Stimulated activated CD8-positive, alpha-beta memory T cell treated with anti-CD3 and anti-CD28 coated beads, Interleukin-7, amount 100 ng/mL, for 1 hour (primary cell): ENCODE results near the gene RMDN3.

Source experiments
- DNase-seq, 2 donors: peaks; one replicate each; pipeline ENCODE4 v3.0.0-alpha.2; 2020; ENCODE audit warnings: low read depth in 2 of 2

Gene RMDN3

DNA sequence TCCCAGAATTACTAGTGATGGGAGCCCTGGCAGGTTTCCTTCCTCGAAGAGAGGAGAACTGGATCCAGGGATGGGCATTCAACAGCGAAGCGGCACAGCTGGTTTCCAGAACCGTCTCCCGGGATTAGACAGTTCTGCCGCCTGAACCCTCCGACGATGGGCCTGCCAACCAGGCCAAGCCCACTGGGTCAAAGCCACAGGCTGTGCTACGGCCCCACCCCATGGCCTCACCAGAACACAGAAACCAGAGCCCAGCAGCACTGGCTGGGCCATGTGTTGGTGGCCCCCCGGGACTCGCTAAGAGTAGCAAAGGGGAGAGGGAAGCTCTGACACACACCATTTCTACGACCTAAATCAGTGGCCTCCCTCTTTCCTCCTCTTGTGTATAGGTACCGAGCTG is 17.0 kb upstream of the RMDN3 start:
- DNase-seq = no peak

DNA sequence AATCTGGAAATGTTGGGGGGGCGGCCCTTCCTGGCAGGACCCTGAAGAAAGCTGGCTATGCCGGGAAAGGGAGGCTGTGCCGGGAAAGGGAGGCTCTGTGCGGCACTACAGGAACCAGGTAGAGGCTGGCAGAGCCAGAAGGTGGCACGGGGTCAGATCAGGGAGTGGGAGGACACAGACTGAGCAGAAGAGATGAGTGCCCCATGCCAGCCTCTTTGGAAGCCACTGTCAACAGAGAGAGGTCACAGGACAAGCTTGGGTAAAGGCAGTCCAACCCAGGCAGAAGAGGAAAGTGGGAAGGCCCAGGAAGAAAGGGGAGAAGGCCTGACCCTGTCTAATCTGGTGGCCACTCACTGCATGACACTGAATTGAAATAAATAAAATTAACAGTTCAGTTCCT is 16.2 kb upstream of the RMDN3 start:
- DNase-seq = no peak

DNA sequence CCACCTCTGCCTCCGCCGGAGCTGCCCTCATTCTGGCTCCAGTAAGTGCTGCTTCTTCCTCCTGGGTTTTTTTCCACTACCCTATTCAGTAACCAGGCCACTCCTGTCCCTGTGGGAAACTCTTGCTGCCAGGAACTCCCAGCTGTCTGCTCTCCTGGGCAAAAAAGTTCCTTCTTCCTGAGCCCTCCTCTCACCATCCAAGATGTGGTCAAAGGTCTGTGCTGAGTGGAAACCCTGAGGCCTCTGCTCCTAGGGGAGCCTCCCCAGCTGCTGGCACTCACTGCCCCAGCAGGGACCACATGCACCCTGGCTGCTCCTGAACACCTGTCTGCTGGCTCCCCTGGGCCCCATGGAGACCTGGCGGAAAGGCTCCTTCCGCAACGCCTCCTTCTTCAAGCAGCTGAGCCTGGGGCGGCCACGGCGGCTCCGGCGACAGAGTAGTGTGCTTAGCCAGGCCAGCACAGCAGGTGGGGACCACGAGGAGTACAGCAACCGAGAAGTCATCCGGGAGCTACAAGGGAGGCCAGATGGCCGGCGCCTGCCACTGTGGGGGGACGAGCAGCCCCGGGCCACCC is 15.2 kb upstream of the RMDN3 start:
- DNase-seq = no peak

DNA sequence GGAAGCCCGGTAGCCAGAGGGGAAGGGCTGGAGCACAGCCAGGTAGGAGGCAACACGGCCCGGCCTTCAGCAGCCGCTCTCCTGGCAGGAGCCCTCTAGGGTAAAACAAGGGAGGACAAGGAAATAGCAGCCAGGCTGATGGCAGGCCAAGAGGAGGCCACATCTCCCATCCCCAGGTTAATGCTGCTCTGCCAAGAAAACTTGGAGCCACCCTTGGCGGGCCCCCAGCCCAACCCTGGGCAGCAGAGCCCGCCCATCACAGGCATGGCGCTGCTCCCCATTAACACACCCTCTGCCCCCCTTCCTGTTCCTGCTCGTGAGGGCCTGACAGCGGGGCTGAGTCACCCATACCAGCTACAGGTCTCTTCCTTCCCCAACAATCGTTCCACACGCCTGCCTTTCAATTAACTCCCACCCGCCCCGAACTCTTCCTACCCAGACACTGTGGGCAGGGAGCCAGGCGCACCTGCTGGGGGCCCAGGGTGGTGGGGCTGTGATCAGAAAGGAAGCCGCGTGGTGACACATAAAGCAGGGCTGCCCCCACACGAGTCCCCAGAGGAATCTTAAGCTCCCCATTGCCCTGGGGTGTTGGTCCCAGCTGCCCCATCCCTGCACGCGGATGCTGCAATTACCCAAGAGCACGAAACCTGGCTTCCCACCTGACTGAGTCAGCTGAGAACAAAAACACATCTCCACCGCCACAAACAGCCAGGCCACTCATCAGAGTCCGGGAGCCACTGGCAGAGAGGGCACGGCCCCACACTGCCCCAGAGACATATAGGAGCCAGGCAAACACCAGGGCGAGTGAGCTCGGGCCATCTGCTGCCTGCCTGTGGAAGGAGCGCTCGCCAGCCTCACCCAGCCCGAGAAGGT is 14.5 kb upstream of the RMDN3 start, which contains the start of gene C15orf62:
TSS of gene C15orf62 (plus strand) at position 707 of the 873 bp plus-strand sequence. CDS start 516 bp downstream, outside the sequence.
- no peak for DNase-seq

DNA sequence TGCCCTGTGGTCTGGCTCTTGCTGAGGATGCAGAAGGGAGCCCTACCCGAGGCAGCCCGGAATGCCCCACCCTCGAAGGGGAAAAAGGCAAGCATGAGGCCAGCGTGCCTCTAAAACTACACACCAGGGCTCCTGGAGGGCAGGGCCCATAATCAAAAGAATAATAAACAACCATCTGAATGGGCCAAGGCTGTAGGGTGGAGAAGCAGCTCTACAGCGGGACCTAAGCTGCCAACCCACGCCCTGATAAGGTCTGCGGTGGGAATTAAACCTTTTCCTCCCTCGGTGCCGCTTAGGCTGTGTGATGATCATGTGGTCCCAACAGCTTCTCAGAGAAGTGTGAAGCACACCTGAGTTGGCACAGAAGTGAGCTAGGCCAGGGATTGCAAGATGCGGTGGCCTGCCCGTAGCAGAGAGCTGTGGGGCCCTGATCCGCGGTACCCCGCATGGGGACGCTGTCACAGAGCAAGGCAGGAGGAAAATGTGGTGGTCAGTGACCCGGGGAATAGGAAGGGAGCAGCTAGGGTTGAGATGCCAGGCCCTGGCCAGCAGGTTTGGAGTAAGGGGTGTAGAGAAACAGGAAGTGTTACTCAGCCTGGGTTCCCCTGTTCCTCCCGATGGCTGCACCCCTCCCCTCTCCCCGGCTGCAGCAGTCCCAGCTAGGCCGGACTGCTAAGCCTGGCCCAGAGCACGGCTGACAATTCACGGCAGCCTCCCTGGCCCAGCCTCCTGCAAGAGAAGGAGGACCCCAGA is 13.6 kb upstream of the RMDN3 start:
- no peak for DNase-seq

DNA sequence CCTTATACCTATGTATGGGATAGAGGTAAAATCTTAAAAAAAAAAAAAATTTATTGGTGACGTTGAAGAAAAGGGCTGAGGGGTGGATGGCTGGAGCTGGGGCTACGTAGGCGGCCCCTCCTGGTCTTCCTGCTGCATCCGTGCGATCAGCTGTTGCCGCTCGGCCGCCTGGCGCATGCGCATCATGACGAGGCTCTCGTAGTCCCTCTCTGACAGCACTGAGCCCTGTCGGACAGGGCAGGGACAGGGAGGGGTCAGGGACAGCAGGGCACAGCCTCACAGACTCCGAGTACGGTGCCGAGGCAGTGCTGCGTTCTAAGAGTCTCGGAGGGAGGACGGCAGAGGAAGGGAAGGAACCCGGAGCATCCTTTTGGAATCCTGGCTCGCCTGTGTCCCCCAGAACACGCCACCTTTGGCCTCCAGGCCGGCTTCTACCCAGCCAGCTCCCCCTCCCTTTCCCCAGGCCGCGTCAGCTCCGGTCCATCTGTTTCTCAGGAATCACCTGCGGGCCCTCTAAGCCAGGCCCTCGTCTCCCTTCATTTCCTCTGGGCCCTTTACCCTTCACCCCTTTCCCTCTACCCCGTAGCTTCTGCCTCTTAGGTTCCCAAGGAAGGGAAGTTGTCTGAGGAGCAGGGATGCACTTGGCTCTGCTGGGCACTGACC is 12.9 kb upstream of the RMDN3 start:
- DNase-seq = no peak

DNA sequence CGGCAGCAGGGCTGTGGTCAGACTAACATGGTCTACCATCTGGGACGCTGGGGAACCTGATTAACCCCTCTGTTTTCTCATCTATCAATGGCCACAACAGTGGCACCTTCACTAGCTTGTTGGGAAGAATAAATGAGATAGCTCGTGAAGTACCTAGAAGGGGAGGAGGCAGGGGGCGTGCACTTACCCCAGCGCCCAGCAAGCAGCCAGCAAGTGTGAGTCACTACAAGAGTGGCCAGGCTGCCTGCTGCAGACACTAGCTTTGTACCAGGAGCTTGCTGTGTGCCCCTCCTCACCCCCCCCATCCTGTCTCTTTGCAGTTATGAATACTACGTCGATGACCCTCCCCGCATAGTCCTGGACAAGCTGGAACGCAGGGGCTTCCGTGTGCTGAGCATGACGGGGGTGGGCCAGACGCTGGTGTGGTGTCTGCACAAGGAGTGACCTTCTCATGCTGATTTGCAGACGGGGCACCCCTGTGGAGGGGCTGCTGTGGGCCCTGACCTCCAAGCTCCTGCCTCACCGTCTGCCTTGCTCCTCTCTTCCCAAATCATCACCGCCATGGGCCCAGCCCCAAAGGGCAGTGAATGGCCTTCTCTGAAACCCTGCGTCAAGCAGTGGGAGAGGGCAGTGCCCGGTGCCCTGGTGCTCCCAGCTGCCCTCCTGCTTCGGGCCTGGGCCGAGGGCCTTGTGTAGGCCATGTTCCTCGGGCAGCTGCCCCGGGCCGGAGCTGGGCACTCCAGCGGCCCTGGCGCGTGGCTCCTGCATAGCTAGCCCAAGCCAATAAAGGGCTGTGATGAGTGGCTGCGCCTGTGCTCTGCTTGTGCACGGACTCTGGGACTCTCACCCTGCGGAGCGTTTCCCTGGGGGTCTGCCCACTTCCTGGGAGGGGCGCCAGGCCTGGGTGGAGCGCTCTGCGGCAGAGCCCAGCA is 12.1 kb upstream of the RMDN3 start:
- DNase-seq = no peak

DNA sequence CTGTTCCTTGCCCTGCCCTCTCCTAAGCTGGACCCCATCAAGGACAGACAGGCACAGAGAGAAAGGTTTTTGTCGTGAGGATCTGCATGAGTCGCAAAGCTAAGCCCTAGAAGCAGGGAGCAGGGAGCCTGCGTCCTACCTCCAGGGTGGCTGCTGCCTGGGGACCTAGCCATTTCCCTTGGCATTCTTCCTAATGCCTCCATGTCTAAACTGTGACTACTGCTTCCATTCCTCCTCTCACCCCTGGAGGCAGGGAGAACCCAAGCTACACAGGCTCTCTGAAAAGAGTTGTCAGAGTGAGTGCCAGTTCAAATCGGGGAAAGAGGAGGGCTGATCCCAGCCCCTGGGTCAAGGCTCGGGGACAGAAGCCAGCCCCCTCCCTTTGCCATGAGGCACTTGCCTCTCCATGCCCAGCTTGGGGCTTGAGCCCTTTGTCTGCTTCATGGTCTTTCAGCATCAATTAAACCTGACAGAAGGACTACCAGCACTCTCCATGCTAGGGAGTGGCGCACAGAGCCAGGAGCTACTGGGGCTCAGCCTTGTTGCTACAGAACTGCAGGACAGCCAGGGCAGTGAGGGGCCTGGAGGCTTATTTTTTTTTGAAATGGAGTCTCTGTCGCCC is 11.3 kb upstream of the RMDN3 start:
- no peak for DNase-seq

DNA sequence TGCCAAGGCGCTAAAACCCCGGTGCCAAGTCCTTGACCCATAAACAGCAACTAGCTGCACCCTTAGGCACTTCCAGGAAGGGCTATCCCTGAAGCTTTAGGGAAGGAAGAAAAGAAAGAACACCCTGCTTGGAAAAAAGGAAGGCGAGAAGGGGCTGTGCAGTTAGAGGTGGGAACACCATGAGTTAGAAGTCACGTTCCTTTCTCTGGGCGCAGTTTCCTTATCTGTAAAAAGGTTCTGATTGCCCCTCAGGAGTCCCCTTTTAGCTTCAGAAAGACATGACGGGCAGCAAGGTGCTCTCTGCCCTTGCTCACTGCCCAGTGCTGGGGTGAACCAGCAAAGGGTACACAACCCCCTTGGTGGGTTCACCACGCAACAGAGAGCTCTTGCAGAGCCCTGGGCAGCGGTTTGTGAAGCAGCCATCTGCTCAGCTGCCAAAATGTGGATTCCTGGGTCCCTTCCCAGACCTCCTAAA is 9.6 kb upstream of the RMDN3 start:
- no peak for DNase-seq

DNA sequence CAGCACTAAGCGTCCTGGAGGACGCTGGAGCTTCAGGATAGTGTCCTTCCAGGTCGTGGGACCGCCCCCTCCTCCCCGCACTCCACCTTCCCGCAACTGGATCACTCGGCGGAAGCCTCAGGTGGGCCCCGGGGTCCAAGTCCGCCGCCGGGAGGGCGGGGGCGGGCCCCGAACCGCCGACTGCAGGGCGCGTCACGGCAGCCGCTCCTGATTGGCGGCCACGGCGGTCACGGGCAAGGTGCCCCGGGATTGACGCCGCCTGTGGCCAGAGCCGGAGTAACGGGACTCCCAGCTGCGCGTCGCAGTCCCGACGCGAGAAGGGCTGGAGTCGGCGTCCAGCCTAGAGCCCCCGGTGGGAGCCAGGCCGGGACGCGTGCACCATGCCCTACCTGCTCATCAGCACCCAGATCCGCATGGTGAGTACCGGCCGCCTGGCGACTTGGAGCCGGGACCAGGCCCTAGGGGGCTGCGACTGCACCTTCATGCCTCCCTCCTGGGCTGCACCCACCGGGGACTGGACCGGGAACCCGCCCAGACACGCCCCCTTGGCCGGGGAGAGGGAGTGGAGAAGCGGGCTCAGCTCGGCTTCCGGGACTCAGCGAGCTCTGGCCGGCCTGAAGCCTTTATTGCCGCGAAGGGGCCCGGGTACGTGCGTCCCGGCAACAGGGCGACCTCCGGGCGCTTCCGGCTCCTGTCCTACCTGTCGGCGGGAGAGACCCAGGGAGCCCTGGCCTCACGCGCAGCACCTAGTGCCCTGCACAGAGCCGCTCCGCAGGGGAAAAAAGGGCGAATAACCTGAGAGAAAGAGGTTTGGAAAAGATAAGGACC is 9.0 kb upstream of the RMDN3 start, which contains the start of gene GCHFR:
TSS of gene GCHFR (plus strand) at position 268 of the 828 bp plus-strand sequence. CDS start at position 381, 113 bp downstream.
- DNase-seq = no peak

DNA sequence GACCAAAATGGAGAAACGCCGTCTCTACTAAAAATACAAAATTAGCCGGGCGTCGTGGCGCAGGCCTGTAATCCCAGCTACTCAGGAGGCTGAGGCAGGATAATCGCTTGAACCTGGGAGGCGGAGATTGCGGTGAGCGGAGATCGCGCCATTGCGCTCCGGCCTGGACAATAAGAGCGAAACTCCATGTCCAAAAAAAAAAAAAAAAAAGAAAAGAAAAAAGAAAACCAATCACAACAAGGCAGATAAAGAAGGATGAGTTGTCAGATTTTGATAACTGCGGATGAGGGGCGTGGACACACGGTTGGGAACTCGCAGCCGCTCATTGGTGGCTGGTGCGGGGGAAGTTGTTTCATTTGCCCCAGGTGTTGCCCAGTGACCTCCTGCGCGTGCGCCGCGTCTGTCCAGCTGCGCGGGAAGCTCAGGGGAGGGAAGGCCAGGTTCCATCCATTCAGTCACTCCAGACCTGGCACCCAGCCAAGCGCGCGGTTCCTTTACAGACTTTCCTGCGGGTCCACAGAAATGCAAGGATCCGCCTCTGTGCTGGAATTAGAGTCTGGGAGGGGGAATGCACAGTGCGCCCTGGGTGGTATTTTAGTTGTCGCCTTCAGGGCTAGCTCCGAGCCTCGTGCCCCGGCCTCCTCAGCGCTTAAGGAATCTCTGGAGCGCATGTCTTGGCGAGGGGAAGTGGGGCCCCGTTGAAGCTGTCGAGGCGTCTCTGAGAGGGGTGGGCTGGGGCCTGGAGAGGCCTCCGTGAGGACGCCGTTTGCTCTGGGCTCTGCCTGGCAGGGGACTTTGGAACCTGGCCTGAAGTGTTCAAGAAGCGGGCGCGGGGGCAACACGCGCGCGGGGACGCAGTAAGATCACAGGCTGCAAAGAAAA is 8.1 kb upstream of the RMDN3 start:
- no peak for DNase-seq

DNA sequence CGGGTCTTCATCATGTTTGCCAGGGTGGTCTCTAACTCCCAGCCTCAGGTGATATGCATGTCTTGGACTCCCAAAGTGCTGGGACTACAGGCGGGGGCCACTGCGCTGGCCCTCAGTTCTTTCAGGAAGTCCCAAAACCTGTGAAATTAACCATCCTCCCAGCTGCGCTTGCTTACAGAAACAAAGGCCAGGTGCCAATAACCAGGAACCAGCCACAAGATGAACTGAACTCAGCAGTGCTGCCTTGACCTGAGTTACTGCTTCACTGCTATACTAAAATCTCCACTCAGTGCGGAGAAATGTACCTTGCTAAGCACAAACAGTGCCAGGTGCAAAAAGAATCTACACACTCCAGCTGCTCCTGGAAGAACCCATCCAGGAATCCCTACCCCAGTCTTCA is 4.9 kb upstream of the RMDN3 start:
- DNase-seq = no peak

DNA sequence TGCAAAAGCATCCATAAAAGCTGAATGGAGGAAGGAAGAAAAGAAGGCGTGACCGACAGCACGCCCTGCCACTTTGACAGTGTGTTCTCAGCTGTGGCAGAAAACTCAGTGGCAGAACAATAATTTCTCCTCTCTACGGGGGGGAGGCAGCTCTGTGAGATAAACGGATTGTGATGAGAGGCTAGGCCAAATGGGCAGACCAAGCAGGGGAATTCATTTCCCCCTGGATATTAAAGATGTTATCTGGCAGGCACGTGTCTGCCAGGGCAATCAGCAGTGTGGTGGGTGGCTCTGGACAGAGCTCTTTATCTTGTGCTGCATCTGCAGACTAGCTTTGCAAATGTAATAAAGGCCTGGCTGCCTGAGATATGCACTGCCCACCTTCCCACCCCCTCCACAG is 1.9 kb upstream of the RMDN3 start:
- DNase-seq = no peak

DNA sequence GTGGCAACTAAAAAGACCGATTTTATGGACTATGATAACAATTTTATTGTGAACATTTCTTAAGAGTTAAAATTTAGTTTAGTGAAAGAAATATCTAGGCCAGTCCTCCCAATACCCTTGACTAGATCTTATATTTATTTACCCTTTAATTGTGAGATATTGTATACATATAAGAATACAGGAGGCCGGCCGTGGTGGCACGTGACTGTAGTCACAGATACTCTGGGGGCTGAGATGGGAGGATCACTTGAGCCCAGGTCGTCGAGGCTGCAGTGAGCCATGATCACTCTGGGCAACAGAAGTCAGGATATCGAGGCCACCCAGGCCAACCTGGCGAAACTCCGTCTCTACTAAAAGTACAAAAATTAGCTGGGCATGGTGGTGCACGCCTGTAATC is 756 bp upstream of the RMDN3 start:
- DNase-seq = no peak

DNA sequence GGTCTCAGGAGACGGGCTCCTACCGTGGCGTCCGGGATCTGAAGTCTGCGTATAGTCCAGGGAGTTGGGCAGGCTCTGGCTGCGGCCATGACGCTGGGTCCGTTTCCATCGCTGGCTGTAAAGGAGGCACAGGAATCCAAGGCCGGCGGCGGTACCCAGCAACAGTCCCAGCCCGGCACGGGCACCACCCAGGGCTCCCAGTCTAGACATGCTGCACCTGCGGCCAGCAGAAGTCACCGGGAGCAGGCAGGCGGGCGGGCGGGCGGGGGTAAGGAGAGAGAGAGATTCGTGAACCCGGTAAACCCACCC is 526 bp downstream of the RMDN3 start:
- no peak for DNase-seq

DNA sequence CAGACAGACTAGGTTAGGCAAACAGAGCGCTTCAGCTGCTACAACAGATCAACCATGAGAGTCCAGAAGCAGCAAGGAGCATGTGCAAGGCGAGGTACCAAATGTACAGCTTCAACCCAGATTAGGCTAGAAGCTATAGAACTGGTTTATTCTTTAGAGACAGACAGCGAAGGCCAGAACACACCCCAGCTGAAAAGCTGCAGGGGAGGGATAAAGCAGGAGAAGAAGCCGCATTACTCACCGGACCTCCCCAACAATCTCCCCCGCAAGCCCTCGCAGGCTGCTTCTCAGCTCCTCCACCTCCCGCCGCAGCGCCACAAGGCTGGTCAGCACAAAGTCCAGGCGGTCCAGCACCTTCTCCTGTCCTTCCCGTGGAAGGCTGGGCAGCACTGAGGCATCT is 3.3 kb downstream of the RMDN3 start:
- no peak for DNase-seq

DNA sequence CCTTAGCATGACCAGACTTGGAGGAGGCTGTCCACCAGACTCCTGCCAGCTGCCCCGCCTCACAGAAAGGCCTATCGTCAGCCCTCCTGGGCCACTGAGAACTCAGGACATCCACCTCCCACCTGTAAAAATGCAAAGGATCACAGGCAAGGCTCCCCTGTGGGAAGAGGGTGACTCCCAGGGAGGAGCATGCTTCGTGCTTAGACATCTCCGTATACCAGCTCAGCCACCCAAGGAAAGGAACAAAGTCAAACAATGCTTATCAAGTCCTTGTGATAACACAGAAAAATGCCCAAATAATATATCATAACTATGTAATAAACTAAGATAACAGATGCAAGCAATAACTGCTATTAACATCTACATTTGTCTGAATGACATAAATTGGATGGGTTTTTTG is 4.2 kb downstream of the RMDN3 start:
- no peak for DNase-seq

DNA sequence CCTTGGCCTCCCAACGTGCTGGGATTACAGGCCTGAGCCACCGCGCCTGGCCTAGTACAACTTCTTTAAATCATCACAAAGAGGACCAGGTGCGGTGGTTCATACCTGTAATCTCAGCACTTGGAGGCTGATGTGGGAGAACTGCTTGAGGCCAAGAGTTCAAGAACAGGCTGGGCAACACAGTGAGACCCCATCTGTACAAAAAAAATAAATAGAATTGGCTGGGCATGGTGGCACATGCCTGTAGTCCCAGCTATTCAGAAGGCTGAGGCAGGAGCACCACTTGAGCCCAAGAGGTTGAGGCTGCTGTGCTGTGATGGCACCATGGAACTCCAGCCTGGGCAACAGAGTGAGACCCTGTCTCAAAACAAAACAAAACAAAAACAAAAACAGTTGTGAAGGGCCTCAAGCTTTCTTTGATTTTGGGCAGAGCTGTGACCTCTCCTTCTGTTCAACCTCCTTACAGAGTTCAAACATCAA is 5.9 kb downstream of the RMDN3 start:
- no peak for DNase-seq
